ENCODE results near the gene VPS52. TPM values are rescaled to one million over a fixed set of nuclear protein-coding genes. Genes with fewer than 3 reads are reported as not detected.

VPS52 gene
- total RNA-seq, 1 donor from 2014 or later = 30.6 TPM

DNA sequence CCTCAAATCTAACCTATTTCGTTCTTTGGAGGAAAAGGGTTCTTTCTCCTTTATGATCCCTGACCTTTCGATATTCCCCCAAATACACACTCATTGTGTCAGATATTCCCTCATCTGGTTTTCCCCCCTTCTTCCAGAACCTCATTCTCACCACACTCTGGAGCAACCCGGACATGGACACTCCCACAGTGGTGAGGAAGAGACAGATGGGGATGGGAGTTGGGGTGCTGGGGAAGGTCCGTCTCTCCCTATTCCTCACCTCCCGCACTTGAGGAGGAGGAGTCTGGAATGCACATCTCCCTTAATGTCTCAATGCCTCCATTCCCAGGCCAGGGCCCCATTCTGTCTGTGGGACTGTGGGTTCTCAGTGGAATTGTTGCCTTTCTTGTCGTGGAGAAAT lies 69.7 kb downstream of the VPS52 start:
- peaks cover 57% of the 10 kb centered on the region for H3K4me1 ChIP-seq (ENCODE audit: insufficient read depth, low read length)
- peaks cover 5% of the 10 kb centered on the region for H3K9me3 Mint-ChIP-seq (ENCODE audit: unreplicated experiment)
- peak overlapping the region; percentile 96 for H3K4me2 ChIP-seq (ENCODE audit: low read length)
- FAIRE-seq (no peak), DNase-seq (ENCODE audit: low read depth) (no peak)
- peaks cover 28% of the 10 kb centered on the region for H3K36me3 ChIP-seq (ENCODE audit: insufficient read depth, low read length)
- H3K4me1 Mint-ChIP-seq (ENCODE audit: low read depth, unreplicated experiment) = peaks cover 56% of the 10 kb centered on the region
- no peak overlapping the region for H2AFZ ChIP-seq (ENCODE audit: low read depth, low read length)
- peak overlapping the region; percentile 99 for H3K27ac Mint-ChIP-seq (ENCODE audit: unreplicated experiment)
- H4K20me1 ChIP-seq (ENCODE audit: insufficient read depth, low read length) = peaks cover 58% of the 10 kb centered on the region
- peak overlapping the region; percentile 100 for H3K9ac ChIP-seq (ENCODE audit: low read length)
- peaks cover 68% of the 10 kb centered on the region for H3K79me2 ChIP-seq (ENCODE audit: insufficient read depth, low read length)
- H3K4me3 Mint-ChIP-seq (ENCODE audit: unreplicated experiment) = peak overlapping the region; percentile 99
- no peaks in the 10 kb centered on the region for H3K27me3 Mint-ChIP-seq (ENCODE audit: low read depth, unreplicated experiment)
- peaks cover 30% of the 10 kb centered on the region for H3K36me3 Mint-ChIP-seq (ENCODE audit: low read depth, unreplicated experiment)
- peak overlapping the region; percentile 100 for H3K27ac ChIP-seq (ENCODE audit: low read depth, low read length)
- no peak for TF ChIP-seq EZH2 (IDR thresholded peaks at IDR 0.05; ENCODE audit: insufficient read depth, low read length)
- TF ChIP-seq, protein P1, sequence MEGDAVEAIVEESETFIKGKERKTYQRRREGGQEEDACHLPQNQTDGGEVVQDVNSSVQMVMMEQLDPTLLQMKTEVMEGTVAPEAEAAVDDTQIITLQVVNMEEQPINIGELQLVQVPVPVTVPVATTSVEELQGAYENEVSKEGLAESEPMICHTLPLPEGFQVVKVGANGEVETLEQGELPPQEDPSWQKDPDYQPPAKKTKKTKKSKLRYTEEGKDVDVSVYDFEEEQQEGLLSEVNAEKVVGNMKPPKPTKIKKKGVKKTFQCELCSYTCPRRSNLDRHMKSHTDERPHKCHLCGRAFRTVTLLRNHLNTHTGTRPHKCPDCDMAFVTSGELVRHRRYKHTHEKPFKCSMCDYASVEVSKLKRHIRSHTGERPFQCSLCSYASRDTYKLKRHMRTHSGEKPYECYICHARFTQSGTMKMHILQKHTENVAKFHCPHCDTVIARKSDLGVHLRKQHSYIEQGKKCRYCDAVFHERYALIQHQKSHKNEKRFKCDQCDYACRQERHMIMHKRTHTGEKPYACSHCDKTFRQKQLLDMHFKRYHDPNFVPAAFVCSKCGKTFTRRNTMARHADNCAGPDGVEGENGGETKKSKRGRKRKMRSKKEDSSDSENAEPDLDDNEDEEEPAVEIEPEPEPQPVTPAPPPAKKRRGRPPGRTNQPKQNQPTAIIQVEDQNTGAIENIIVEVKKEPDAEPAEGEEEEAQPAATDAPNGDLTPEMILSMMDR (IDR thresholded peaks at IDR 0.05; ENCODE audit: insufficient read depth, low read depth, low read length) = no peak
- no peaks in the 10 kb centered on the region for H3K27me3 ChIP-seq (ENCODE audit: insufficient read depth, low read length)
- H3K9me3 ChIP-seq (ENCODE audit: insufficient read depth, low read depth, low read length) = no peaks in the 10 kb centered on the region
- H3K4me3 ChIP-seq (ENCODE audit: insufficient read depth, low read depth, low read length) = peak overlapping the region; percentile 98

DNA sequence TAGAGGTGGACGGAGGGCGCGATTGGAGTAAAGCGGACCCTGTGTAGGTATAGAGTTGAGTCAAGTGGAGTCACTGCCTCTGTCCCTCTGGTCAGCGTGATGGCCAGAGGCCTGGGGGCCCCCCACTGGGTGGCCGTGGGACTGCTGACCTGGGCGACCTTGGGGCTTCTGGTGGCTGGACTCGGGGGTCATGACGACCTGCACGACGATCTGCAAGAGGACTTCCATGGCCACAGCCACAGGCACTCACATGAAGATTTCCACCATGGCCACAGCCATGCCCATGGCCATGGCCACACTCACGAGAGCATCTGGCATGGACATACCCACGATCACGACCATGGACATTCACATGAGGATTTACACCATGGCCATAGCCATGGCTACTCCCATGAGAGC lies 70.5 kb downstream of the VPS52 start:
- Mint-ChIP-seq H3K9me3 (ENCODE audit: unreplicated experiment) (peaks cover 3% of the 10 kb centered on the region), H3K4me1 (ENCODE audit: low read depth, unreplicated experiment) (peaks cover 49% of the 10 kb centered on the region), H3K27ac (ENCODE audit: unreplicated experiment) (peak overlapping the region; percentile 99), H3K4me3 (ENCODE audit: unreplicated experiment) (peak overlapping the region; percentile 99), H3K27me3 (ENCODE audit: low read depth, unreplicated experiment) (no peaks in the 10 kb centered on the region), H3K36me3 (ENCODE audit: low read depth, unreplicated experiment) (peaks cover 30% of the 10 kb centered on the region)
- Histone ChIP-seq H4K20me1 (ENCODE audit: insufficient read depth, low read length) (peaks cover 66% of the 10 kb centered on the region), H3K4me3 (ENCODE audit: insufficient read depth, low read depth, low read length) (peak overlapping the region; percentile 98), H3K9me3 (ENCODE audit: insufficient read depth, low read depth, low read length) (no peaks in the 10 kb centered on the region), H3K36me3 (ENCODE audit: insufficient read depth, low read length) (peaks cover 36% of the 10 kb centered on the region), H3K79me2 (ENCODE audit: insufficient read depth, low read length) (peaks cover 68% of the 10 kb centered on the region), H3K27me3 (ENCODE audit: insufficient read depth, low read length) (no peaks in the 10 kb centered on the region), H3K27ac (ENCODE audit: low read depth, low read length) (peak overlapping the region; percentile 100), H2AFZ (ENCODE audit: low read depth, low read length) (peak overlapping the region; percentile 55), H3K4me2 (ENCODE audit: low read length) (peak overlapping the region; percentile 96), H3K9ac (ENCODE audit: low read length) (peak overlapping the region; percentile 100), H3K4me1 (ENCODE audit: insufficient read depth, low read length) (peaks cover 49% of the 10 kb centered on the region)
- TF ChIP-seq, protein P1 (IDR thresholded peaks at IDR 0.05; ENCODE audit: insufficient read depth, low read depth, low read length) = no peak
- DNase-seq (ENCODE audit: low read depth) (no peak), FAIRE-seq (no peak)

Small RNAs within 50 kb of the gene (microRNA-seq; reads per million reads assigned to microRNA genes)
- gene MIR219A1 = 8.8 reads per million, percentile 32 among the genes with 10 or more reads in this experiment
- gene MIR6834 = 1.4 reads per million
- gene MIR6873 = not detected

Other genes with a start within 250 kb of the VPS52 start
- gene HLA-DPA1, start 198.2 kb downstream of the VPS52 start, total RNA-seq = 0.50 and 1.7 TPM in 2 replicates
- gene HLA-DPB1, start 195.9 kb downstream of the VPS52 start, total RNA-seq = 2.7 and 3.4 TPM in 2 replicates
- 1.3 and 2.2 TPM in 2 replicates for gene COL11A2, start 79.4 kb downstream of the VPS52 start, total RNA-seq
- gene RXRB, start 71.2 kb downstream of the VPS52 start, total RNA-seq = 34.0 and 39.4 TPM in 2 replicates
- 150 and 164 TPM in 2 replicates for gene SLC39A7, start 71.0 kb downstream of the VPS52 start, total RNA-seq
- gene HSD17B8, start 67.2 kb downstream of the VPS52 start, total RNA-seq = 2.1 and 2.6 TPM in 2 replicates
- 30.8 and 31.1 TPM in 2 replicates for gene RING1, start 63.4 kb downstream of the VPS52 start, total RNA-seq
- gene RPS18, start 199 bp upstream of the VPS52 start, total RNA-seq = 1,911 and 2,061 TPM in 2 replicates
- gene B3GALT4, start 5.2 kb upstream of the VPS52 start, total RNA-seq = 1.5 and 1.8 TPM in 2 replicates
- 59.7 and 63.7 TPM in 2 replicates for gene WDR46, start 17.4 kb upstream of the VPS52 start, total RNA-seq
- 54.8 and 56.7 TPM in 2 replicates for gene PFDN6, start 17.7 kb upstream of the VPS52 start, total RNA-seq
- 36.5 and 38.9 TPM in 2 replicates for gene RGL2, start 27.1 kb upstream of the VPS52 start, total RNA-seq
- gene TAPBP, start 42.2 kb upstream of the VPS52 start, total RNA-seq = 128 and 152 TPM in 2 replicates
- 13.1 and 17.3 TPM in 2 replicates for gene ZBTB22, start 45.9 kb upstream of the VPS52 start, total RNA-seq
- 28.6 and 32.0 TPM in 2 replicates for gene DAXX, start 51.1 kb upstream of the VPS52 start, total RNA-seq
- gene KIFC1, start 119.9 kb upstream of the VPS52 start, total RNA-seq = 2.9 and 4.2 TPM in 2 replicates
- gene PHF1, start 139.1 kb upstream of the VPS52 start, total RNA-seq = 29.7 and 34.3 TPM in 2 replicates
- 232 and 256 TPM in 2 replicates for gene CUTA, start 146.2 kb upstream of the VPS52 start, total RNA-seq
- 34.5 and 36.1 TPM in 2 replicates for gene SYNGAP1, start 148.2 kb upstream of the VPS52 start, total RNA-seq
- 9.8 and 10.4 TPM in 2 replicates for gene ZBTB9, start 182.7 kb upstream of the VPS52 start, total RNA-seq

All from astrocyte (in vitro differentiated cells and primary cell).